ENCODE data around the gene KCNG2.

KCNG2 gene

GRCh38 chr18:79819064-79819967 lies 21.6 kb downstream of the KCNG2 start:
- no peak for DNase-seq (ENCODE audit: low read depth in 2 of 2)

GRCh38 chr18:79819968-79820351 lies 22.2 kb downstream of the KCNG2 start:
- no peak for DNase-seq (ENCODE audit: low read depth in 2 of 2)

- DNase-seq (ENCODE audit: low read depth in 2 of 2) = no peak
Observed at GRCh38 chr18:79823120-79823519, 25.4 kb downstream of the KCNG2 start.

GRCh38 chr18:79825913-79826312 lies 28.2 kb downstream of the KCNG2 start:
- no peak for DNase-seq (ENCODE audit: low read depth in 2 of 2)

GRCh38 chr18:79826966-79827365 lies 29.2 kb downstream of the KCNG2 start:
- DNase-seq (ENCODE audit: low read depth in 2 of 2) = no peak

GRCh38 chr18:79828258-79828657 lies 30.5 kb downstream of the KCNG2 start:
- DNase-seq (ENCODE audit: low read depth in 2 of 2) = no peak

GRCh38 chr18:79829136-79829854 lies 31.6 kb downstream of the KCNG2 start:
- no peak for DNase-seq (ENCODE audit: low read depth in 2 of 2)

- DNase-seq (ENCODE audit: low read depth in 2 of 2) = no peak
Observed at GRCh38 chr18:79832169-79832568, 34.4 kb downstream of the KCNG2 start.

GRCh38 chr18:79834834-79835233 lies 37.1 kb downstream of the KCNG2 start:
- no peak for DNase-seq (ENCODE audit: low read depth in 2 of 2)

GRCh38 chr18:79841936-79842335 lies 44.2 kb downstream of the KCNG2 start:
- DNase-seq (ENCODE audit: low read depth in 2 of 2) = no peak

GRCh38 chr18:79844999-79845563 lies 47.3 kb downstream of the KCNG2 start:
- no peak for DNase-seq (ENCODE audit: low read depth in 2 of 2)

GRCh38 chr18:79846936-79847557 lies 49.3 kb downstream of the KCNG2 start:
- no peak for DNase-seq (ENCODE audit: low read depth in 2 of 2)

GRCh38 chr18:79847606-79848293 lies 50.0 kb downstream of the KCNG2 start:
- DNase-seq (ENCODE audit: low read depth in 2 of 2) = no peak

GRCh38 chr18:79848294-79848578 lies 50.5 kb downstream of the KCNG2 start:
- no peak for DNase-seq (ENCODE audit: low read depth in 2 of 2)

GRCh38 chr18:79848579-79849327 lies 51.0 kb downstream of the KCNG2 start:
- DNase-seq (ENCODE audit: low read depth in 2 of 2) = no peak

GRCh38 chr18:79849328-79850207 lies 51.8 kb downstream of the KCNG2 start:
- DNase-seq (ENCODE audit: low read depth in 2 of 2) = no peak

- no peak for DNase-seq (ENCODE audit: low read depth in 2 of 2)
Observed at GRCh38 chr18:79850731-79851130, 53.0 kb downstream of the KCNG2 start.

GRCh38 chr18:79851489-79851888 lies 53.8 kb downstream of the KCNG2 start:
- DNase-seq (ENCODE audit: low read depth in 2 of 2) = no peak

- DNase-seq (ENCODE audit: low read depth in 2 of 2) = no peak
Observed at GRCh38 chr18:79851950-79852349, 54.2 kb downstream of the KCNG2 start.

Measured in stimulated activated CD4-positive, alpha-beta T cell treated with anti-CD3 and anti-CD28 coated beads, Interleukin-12 subunit alpha, Interleukin-12 subunit beta, amount 100 ng/mL, for 24 hours (primary cell).